ENCODE measurements around the gene MAPK10. TPM values are rescaled to one million over a fixed set of nuclear protein-coding genes. Genes with fewer than 3 reads are reported as not detected.

MAPK10 gene
- total and polyA plus RNA-seq, 10 of the 15 experiments (the other 5 are each of a cell fraction or from before 2014, with no cell fraction given), result 1.1 to 4.2 (median 2.4) TPM

DNA sequence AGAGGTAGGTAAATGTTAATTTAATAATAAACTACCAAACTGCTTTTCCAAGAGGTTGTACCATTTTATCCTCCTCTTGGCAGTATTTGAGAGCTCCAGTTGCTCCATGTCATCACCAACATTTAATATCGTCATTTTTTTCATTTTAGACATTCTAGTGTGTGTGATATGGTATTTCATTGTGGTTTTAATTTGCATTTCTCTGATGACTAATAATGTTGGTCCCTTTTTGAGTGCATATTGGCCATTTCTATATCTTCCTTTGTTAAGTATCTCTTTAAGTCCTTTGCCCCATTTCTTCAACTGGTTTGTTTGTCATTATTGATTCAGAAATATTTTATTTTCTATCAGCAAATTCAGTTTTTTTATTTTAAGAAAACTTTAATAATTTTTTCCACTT lies 88.8 kb downstream of the MAPK10 start:
- ChIA-PET CTCF (no interaction called here), POLR2A (no interaction called here), RAD21 (ENCODE audit: unreplicated experiment) (no interaction called here), SMC1A (ENCODE audit: uncharacterized antibody, unreplicated experiment) (no interaction called here)
- FAIRE-seq, result no peak
- no peaks in the 10 kb centered on the region for H3K79me2 ChIP-seq (ENCODE audit: control insufficient read depth, insufficient read depth, low read length)
- H3K9ac ChIP-seq (ENCODE audit: control insufficient read depth, insufficient read depth, low read length), result no peak overlapping the region
- WGBS (ENCODE audit: insufficient coverage, insufficient replicate concordance, low lambda C conversion rate, missing lambda C conversion rate), result 0% methylated on average over 1 of the region's 1 CpG
- no peak overlapping the region for H2AFZ ChIP-seq (ENCODE audit: control insufficient read depth, low read depth, low read length)
- no peaks in the 10 kb centered on the region for H4K20me1 ChIP-seq (ENCODE audit: control insufficient read depth, insufficient read depth)
- H3K4me2 ChIP-seq (ENCODE audit: control insufficient read depth, insufficient read depth), result no peak overlapping the region
- no TSS peak for BruUV-seq (replicated peaks)
- H3K4me1 ChIP-seq (ENCODE audit: control insufficient read depth, insufficient read depth, low read length), result no peaks in the 10 kb centered on the region
- intact Hi-C loops (cut with micrococcal nuclease; ENCODE audit: unreplicated experiment) (no loop called here), in situ Hi-C loops (cut with MboI) (no loop called here)
- H3K27ac ChIP-seq (ENCODE audit: control insufficient read depth, insufficient read depth), result no peak overlapping the region
- no peaks in the 10 kb centered on the region for H3K36me3 ChIP-seq (ENCODE audit: control insufficient read depth in 2 of 2, insufficient read depth in 2 of 2, low read length in 1 of 2)
- H3K4me3 ChIP-seq, result no peak overlapping the region
- H3K27me3 ChIP-seq (replicated peaks in 1 of 2; ENCODE audit: control insufficient read depth in 2 of 2, insufficient read depth in 2 of 2, low read length in 1 of 2), result no peaks in the 10 kb centered on the region
- ATAC-seq, result peak; percentile 44; the same call in 2 of the 3 replicates
- TF ChIP-seq JUNB (IDR thresholded peaks at IDR 0.05), result peak; percentile 43; the same call in 1 of the 2 replicates
- no peak for TF ChIP-seq HDAC6 (IDR thresholded peaks at IDR 0.05; ENCODE audit: unreplicated experiment)
- H3K9me3 ChIP-seq (replicated peaks; ENCODE audit: control insufficient read depth, insufficient read depth, low read length), result no peaks in the 10 kb centered on the region
- DNase-seq (ENCODE audit: low read depth, low spot score), result no peak

DNA sequence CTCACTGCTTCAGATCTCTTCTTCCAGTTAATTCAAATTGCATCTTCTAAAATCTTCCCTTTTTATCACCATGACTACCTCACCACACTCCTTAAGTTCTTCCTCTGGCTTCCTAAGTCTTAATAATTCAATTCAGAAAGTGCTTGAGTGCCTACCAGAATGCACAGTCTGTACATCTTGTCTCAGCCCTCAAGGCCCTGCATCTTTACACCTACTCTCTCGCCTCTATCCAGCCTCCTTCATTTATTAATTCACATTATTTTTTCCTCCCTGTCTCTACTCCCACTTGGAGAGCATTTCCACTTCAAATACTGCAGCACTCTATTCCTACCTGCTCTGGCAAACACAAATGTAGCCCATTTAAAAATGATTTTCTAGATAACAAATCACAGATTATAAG lies 90.5 kb downstream of the MAPK10 start:
- in situ Hi-C loops (cut with MboI) (no loop called here), intact Hi-C loops (cut with micrococcal nuclease; ENCODE audit: unreplicated experiment) (no loop called here)
- ChIA-PET CTCF (no interaction called here), POLR2A (no interaction called here), SMC1A (ENCODE audit: uncharacterized antibody, unreplicated experiment) (no interaction called here), RAD21 (ENCODE audit: unreplicated experiment) (no interaction called here)
- Histone ChIP-seq H2AFZ (ENCODE audit: control insufficient read depth, low read depth, low read length) (no peak overlapping the region), H3K27ac (ENCODE audit: control insufficient read depth, insufficient read depth) (no peak overlapping the region), H4K20me1 (ENCODE audit: control insufficient read depth, insufficient read depth) (no peaks in the 10 kb centered on the region), H3K4me1 (ENCODE audit: control insufficient read depth, insufficient read depth, low read length) (no peaks in the 10 kb centered on the region), H3K79me2 (ENCODE audit: control insufficient read depth, insufficient read depth, low read length) (no peaks in the 10 kb centered on the region), H3K4me2 (ENCODE audit: control insufficient read depth, insufficient read depth) (no peak overlapping the region), H3K4me3 (no peak overlapping the region), H3K9ac (ENCODE audit: control insufficient read depth, insufficient read depth, low read length) (no peak overlapping the region), H3K9me3 (replicated peaks; ENCODE audit: control insufficient read depth, insufficient read depth, low read length) (no peaks in the 10 kb centered on the region), H3K36me3 (ENCODE audit: control insufficient read depth in 2 of 2, insufficient read depth in 2 of 2, low read length in 1 of 2) (no peaks in the 10 kb centered on the region), H3K27me3 (replicated peaks in 1 of 2; ENCODE audit: control insufficient read depth in 2 of 2, insufficient read depth in 2 of 2, low read length in 1 of 2) (no peaks in the 10 kb centered on the region)
- no peak for DNase-seq (ENCODE audit: low read depth, low spot score)
- WGBS (ENCODE audit: insufficient coverage, insufficient replicate concordance, low lambda C conversion rate, missing lambda C conversion rate), result 0% methylated on average over 1 of the region's 1 CpG
- no peak for ATAC-seq
- no peak for FAIRE-seq
- BruUV-seq (replicated peaks), result no TSS peak
- TF ChIP-seq MEF2A (IDR thresholded peaks at IDR 0.05; ENCODE audit: insufficient read depth, low read depth, low read length) (no peak), MXI1 (IDR thresholded peaks at IDR 0.05; ENCODE audit: low read depth, low read length) (no peak), STAT3 (IDR thresholded peaks at IDR 0.05; ENCODE audit: low read depth, low read length) (no peak), RAD21 (IDR thresholded peaks at IDR 0.05; ENCODE audit: insufficient read depth, low read depth, low read length) (no peak), TCF3 (IDR thresholded peaks at IDR 0.05; ENCODE audit: borderline replicate concordance, insufficient read depth, low read depth, low read length) (no peak), ZNF622 (IDR thresholded peaks at IDR 0.05) (no peak), YY1 (IDR thresholded peaks at IDR 0.05; ENCODE audit: low read depth, low read length) (no peak), BMI1 (IDR thresholded peaks at IDR 0.05; ENCODE audit: borderline replicate concordance) (no peak)
- TF ChIP-seq, protein P1, sequence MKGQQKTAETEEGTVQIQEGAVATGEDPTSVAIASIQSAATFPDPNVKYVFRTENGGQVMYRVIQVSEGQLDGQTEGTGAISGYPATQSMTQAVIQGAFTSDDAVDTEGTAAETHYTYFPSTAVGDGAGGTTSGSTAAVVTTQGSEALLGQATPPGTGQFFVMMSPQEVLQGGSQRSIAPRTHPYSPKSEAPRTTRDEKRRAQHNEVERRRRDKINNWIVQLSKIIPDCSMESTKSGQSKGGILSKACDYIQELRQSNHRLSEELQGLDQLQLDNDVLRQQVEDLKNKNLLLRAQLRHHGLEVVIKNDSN (IDR thresholded peaks at IDR 0.05; ENCODE audit: borderline replicate concordance, extremely low read length, insufficient read depth, low read depth, low read length), result no peak
- TF ChIP-seq, protein P2, sequence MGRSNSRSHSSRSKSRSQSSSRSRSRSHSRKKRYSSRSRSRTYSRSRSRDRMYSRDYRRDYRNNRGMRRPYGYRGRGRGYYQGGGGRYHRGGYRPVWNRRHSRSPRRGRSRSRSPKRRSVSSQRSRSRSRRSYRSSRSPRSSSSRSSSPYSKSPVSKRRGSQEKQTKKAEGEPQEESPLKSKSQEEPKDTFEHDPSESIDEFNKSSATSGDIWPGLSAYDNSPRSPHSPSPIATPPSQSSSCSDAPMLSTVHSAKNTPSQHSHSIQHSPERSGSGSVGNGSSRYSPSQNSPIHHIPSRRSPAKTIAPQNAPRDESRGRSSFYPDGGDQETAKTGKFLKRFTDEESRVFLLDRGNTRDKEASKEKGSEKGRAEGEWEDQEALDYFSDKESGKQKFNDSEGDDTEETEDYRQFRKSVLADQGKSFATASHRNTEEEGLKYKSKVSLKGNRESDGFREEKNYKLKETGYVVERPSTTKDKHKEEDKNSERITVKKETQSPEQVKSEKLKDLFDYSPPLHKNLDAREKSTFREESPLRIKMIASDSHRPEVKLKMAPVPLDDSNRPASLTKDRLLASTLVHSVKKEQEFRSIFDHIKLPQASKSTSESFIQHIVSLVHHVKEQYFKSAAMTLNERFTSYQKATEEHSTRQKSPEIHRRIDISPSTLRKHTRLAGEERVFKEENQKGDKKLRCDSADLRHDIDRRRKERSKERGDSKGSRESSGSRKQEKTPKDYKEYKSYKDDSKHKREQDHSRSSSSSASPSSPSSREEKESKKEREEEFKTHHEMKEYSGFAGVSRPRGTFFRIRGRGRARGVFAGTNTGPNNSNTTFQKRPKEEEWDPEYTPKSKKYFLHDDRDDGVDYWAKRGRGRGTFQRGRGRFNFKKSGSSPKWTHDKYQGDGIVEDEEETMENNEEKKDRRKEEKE (IDR thresholded peaks at IDR 0.05), result no peak

Measured in GM12878 (cell line).